WERI-Rb-1 (cell line): ENCODE results near the gene PLXNB2.
"Not testable (repeated sequence)": the region's sequence is repeated elsewhere in the genome, so short reads cannot be mapped to it uniquely, and the experiment has no call there.

Source experiments
- DNase-seq: peaks from one replicate; pipeline ENCODE4 v3.0.0-alpha.2; 2020
- H3K27ac ChIP-seq: fragments of 250-450 bp; sonication (Bioruptor Pico); 2 replicates; pipeline ENCODE4 v1.5.1; 2020; ENCODE audit warnings: mild to moderate bottlenecking, moderate library complexity
- H3K27me3 ChIP-seq: fragments of 250-450 bp; sonication (Bioruptor Pico); 2 replicates; pipeline ENCODE4 v1.5.1; 2021; ENCODE audit warnings: mild to moderate bottlenecking, low read depth, moderate library complexity; ENCODE audit not compliant: insufficient read depth, severe bottlenecking
- H3K36me3 ChIP-seq: fragments of 250-450 bp; sonication (Bioruptor Pico); 2 replicates; pipeline ENCODE4 v1.5.1; 2020; ENCODE audit warnings: mild to moderate bottlenecking, moderate library complexity
- H3K4me3 ChIP-seq: 2 replicates; pipeline ENCODE4 v1.5.1; 2011; ENCODE audit warnings: low read depth, mild to moderate bottlenecking, control low read depth, low read length
- H3K9me3 ChIP-seq: fragments of 250-450 bp; sonication (Bioruptor Pico); 2 replicates; pipeline ENCODE4 v1.5.1; 2021; ENCODE audit warnings: mild to moderate bottlenecking, moderate library complexity; ENCODE audit not compliant: severe bottlenecking
- TF ChIP-seq, protein P1 (sequence below): IDR thresholded peaks from 2 replicates; pipeline ENCODE4 v1.5.1; 2011; ENCODE audit warnings: low read depth, mild to moderate bottlenecking, control low read depth, inconsistent platforms, low read length

Gene PLXNB2

DNA sequence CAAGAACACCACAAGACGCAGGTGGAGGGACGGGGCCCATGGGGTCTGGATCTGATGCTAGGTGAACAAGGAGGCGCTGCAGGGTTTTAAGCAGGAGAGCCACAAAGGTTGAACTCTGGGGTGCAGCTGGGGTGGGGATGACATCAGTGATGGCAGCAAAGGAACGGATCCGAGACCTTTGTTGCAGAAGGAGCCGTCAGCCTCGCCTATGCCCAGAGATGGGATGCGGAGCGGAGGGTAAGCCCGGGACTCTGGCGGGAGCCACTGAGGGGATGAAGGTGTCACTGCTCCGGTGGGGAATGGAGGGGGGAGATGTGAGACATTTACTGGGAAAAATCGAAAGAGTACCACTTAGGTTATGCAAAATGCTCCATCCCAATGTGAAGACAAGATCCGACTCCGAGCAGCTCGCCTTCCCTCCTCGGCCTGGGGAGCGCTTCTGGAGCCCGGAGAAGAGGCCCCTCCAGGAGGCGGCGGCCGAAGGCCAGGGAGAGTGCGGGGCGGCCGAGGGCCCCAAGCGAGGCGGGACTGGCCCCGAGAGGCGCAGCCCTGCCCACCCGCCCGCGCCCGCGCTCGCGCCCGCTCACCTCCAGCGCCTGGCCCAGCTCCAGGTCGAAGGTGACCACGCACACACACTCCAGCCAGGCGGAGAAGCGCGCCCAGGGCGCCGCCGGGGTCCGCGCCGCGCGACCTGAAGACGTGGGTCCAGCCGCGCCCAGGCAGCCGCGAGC, 18.9 kb upstream of the PLXNB2 start:
- DNase-seq: no peak
- Histone ChIP-seq H3K27ac (peak overlapping the region; percentile 41), H3K36me3 (no peaks in the 10 kb centered on the region), H3K4me3 (peak overlapping the region; percentile 46), H3K9me3 (no peaks in the 10 kb centered on the region), H3K27me3 (no peaks in the 10 kb centered on the region)
- TF ChIP-seq, protein P1, sequence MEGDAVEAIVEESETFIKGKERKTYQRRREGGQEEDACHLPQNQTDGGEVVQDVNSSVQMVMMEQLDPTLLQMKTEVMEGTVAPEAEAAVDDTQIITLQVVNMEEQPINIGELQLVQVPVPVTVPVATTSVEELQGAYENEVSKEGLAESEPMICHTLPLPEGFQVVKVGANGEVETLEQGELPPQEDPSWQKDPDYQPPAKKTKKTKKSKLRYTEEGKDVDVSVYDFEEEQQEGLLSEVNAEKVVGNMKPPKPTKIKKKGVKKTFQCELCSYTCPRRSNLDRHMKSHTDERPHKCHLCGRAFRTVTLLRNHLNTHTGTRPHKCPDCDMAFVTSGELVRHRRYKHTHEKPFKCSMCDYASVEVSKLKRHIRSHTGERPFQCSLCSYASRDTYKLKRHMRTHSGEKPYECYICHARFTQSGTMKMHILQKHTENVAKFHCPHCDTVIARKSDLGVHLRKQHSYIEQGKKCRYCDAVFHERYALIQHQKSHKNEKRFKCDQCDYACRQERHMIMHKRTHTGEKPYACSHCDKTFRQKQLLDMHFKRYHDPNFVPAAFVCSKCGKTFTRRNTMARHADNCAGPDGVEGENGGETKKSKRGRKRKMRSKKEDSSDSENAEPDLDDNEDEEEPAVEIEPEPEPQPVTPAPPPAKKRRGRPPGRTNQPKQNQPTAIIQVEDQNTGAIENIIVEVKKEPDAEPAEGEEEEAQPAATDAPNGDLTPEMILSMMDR: no peak

DNA sequence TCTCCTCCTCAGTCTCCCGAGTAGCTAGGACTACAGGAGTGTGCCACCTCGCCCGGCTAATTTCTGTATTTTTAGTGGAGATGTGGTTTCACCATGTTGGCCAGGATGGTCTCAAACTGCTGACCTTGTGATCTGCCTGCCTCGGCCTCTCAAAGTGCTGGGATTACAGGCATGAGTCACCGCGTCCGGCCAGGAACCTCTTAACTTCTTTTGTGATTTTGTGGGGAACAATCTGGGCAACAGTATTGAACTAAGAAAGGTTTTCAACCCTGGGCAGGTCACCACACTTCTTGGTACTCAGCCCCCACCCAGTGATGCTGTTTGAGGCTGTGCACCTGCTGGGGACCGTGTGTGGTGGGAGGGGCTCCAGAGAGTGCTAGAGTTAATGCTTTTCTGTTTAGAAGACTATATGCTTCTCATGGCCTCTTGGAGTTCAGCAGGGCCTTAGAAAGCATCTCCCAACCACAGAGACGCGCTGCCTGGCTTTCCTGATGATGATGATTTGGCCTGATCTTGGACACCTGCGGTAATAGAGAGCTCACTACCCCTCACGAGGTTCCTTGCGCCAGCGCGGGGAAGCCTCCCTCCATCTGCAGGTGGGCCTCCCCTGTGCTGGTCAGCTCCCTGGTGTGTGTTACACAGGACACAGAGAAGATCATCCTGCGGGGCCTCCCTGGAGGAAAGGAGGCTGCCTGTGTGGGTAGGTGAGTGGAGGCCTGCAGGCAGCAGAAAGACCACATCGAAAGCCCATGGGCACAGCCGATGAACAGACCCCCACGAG, 18.2 kb upstream of the PLXNB2 start:
- H3K4me3 ChIP-seq: peak overlapping the region; percentile 46; the same call in 1 of the 2 replicates
- no peak for DNase-seq

DNA sequence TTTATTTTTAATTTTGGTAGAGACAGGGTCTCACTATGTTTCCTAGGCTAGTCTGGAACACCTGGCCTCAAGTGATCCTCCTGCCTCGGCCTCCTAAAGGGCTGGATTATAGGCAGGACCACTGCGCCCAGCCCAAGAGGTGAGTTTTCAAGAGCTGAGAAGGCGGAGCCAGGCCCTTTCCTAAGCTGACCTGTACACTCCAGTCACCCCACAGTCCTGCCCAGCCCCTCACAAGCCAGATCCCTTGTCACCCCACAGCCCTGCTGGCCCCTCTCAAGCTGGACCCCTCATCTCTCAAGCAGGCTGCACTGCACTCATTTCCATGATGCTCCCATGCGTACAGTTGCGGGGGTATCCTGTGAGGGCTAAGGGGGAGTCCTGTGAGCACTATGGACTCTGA, 16.5 kb upstream of the PLXNB2 start:
- no peak for DNase-seq
- no peak overlapping the region for H3K27ac ChIP-seq
- no peaks in the 10 kb centered on the region for H3K27me3 ChIP-seq
- no peaks in the 10 kb centered on the region for H3K36me3 ChIP-seq
- TF ChIP-seq, protein P1: no peak
- no peaks in the 10 kb centered on the region for H3K9me3 ChIP-seq
- no peak overlapping the region for H3K4me3 ChIP-seq

More for the DNA sequence above, 18.2 kb upstream of the PLXNB2 start:
- TF ChIP-seq, protein P1: no peak
- Histone ChIP-seq H3K27ac (no peak overlapping the region), H3K27me3 (no peaks in the 10 kb centered on the region), H3K36me3 (no peaks in the 10 kb centered on the region), H3K9me3 (no peaks in the 10 kb centered on the region)

DNA sequence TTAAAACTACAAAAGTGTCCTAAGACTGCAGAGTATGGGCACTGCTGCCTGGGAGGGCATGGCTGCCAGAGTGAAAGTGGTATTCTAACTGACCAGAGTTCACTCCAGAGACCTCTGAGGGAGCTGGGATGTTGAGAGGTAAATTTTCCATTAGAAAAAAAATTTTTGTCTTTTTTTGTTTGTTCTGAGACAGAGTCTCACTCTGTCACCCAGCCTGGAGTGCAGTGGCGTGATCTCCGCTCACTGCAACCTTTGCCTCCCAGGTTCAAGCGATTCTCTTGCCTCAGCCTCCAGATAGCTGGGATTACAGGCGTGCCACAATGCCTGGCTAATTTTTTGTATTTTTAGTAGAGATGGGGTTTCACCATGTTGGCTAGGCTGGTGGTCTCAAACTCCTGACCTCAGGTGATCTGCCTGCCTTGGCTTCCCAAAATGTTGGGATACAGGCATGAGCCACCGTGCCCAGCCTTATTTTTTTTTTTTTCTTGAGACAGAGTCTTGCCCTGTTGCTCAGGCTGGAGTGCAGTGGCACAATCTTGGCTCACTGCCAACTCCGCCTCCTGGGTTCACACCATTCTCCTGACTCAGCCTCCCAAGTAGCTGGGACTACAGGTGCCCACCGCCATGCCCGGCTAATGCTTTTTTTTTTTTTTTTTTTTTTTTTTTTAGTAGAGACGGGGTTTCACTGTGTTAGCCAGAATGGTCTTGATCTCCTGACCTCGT, 15.1 kb upstream of the PLXNB2 start:
- H3K9me3 ChIP-seq, H3K4me3 ChIP-seq, H3K36me3 ChIP-seq, H3K27ac ChIP-seq, DNase-seq, H3K27me3 ChIP-seq: not testable (repeated sequence)

DNA sequence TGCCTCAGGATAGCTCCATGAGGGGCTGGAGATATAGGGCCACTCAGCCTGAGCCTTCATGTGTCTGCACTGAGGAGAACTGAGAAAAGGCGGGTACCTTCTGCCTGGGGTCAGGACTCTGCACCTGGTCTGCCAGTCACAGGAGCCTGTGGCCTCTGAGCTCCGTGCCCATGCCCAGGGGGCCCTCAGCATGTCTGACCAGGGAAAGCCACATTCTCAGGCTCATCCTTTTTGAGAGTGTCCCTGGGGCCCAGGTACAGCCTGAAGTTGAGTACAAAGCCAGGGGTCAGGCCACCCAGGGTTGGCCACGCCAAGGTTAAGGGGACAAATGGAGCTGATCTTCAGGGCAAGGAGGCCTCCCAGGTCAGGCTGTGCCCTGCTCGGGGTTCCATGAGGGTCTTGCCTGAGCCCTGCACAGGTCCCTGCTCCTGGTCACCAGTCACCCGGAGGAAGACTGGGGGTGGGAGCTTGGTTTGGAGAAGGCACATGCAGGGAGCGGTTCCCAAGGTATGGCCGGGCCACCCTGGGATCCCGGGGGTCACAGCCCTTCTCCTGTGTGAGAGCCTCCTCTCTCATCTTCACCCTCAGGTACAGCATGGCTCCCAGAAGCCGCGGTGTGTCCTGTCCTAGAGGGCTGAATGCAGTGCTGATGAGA, 13.4 kb upstream of the PLXNB2 start:
- H3K36me3 ChIP-seq: no peaks in the 10 kb centered on the region
- TF ChIP-seq, protein P1: no peak
- no peaks in the 10 kb centered on the region for H3K9me3 ChIP-seq
- H3K27me3 ChIP-seq: no peaks in the 10 kb centered on the region
- H3K4me3 ChIP-seq: no peak overlapping the region
- no peak for DNase-seq
- no peak overlapping the region for H3K27ac ChIP-seq

DNA sequence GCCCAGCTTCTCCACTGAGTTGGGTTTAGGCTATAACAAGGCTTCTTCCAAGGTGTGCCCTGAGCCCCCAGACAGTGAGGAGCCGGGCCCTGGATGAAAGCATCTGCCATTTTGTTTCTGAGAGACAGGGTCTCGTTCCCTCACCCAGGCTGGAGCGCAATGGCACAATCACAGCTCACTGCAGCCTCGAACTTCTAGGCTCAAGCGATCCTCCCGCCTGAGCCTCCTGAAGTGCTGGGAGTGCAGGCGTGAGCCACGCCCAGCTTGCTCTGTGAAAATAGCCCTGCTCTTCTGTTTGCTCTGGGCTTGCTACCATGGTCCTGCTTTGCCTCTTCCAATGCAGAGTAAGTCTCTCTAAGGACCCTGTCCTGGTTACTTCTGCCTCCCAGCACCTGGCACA, 12.7 kb upstream of the PLXNB2 start:
- DNase-seq: no peak
- Histone ChIP-seq H3K9me3 (no peaks in the 10 kb centered on the region), H3K27ac (no peak overlapping the region), H3K27me3 (no peaks in the 10 kb centered on the region), H3K36me3 (no peaks in the 10 kb centered on the region), H3K4me3 (no peak overlapping the region)
- TF ChIP-seq, protein P1: no peak
